ENCODE measurements around the gene METTL8.

- TF ChIP-seq CTCF (IDR thresholded peaks at IDR 0.05; ENCODE audit: low read length) (no peak), EZH2 (optimal IDR thresholded peaks at IDR 0.05; ENCODE audit: low read depth, low read length) (no peak)
Measured at GRCh38 chr2:171391532-171391931, 42.3 kb downstream of the METTL8 start.

Data from MM.1S (cell line).